Stimulated activated CD8-positive, alpha-beta memory T cell treated with anti-CD3 and anti-CD28 coated beads, Interleukin-4, amount 100 ng/mL, for 24 hours (primary cell): Measurements from ENCODE around the gene KIF2C.
"Not testable (repeated sequence)": the region's sequence is repeated elsewhere in the genome, so short reads cannot be mapped to it uniquely, and the experiment has no call there.

Experiments
- DNase-seq: peaks from one replicate; pipeline ENCODE4 v3.0.0-alpha.2; 2020; ENCODE audit warnings: low read depth

Gene KIF2C

DNA sequence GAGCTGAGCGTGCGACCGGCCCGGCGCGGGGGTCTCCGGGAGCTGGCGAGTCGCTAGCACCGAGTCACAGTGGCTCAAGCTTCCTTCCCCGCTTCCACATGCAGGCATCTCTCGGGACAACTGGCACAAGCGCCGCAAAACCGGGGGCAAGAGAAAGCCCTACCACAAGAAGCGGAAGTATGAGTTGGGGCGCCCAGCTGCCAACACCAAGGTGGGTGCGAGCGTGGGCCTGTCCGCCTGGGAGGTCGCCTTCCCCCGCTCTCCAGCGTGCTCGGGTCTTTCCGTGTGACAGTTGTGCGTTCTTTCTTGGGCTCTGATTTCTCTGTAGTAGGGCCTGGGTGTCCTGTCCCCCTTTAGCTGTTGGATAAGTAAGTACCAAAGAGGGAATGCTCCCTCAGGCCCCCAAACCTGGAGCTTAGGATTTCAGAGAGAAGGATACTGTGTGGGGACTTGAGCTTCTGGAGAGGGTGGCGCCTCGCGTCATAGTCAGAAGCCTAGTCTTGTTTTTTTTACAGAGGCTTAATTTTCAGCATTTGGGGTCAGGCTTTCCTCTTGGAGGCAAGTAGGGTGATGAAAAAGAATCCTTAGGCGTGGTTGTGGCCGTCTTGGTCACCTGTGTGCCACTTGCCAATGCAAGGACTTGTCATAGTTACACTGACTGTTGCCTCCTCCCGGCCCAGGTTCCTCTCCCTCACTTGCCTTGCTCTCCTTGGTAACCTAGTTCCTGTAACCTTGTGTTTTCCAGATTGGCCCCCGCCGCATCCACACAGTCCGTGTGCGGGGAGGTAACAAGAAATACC, 36.5 kb downstream of the KIF2C start:
- DNase-seq, result peak; percentile 33

DNA sequence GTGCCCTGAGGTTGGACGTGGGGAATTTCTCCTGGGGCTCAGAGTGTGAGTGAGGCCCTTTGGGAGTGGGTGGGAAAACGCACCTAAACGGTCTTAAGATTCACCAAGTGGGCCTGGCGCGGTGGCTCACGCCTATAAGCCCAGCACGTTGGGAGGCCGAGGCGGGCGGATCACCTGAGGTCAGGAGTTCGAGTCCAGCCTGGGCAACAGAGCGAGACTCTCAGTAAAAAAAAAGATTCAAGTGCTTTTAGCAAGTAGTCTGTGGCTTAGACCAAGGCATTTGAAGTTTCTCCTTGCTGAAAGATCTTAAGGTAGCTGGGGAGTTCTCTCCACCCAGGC, 37.1 kb downstream of the KIF2C start:
- DNase-seq, result no peak

DNA sequence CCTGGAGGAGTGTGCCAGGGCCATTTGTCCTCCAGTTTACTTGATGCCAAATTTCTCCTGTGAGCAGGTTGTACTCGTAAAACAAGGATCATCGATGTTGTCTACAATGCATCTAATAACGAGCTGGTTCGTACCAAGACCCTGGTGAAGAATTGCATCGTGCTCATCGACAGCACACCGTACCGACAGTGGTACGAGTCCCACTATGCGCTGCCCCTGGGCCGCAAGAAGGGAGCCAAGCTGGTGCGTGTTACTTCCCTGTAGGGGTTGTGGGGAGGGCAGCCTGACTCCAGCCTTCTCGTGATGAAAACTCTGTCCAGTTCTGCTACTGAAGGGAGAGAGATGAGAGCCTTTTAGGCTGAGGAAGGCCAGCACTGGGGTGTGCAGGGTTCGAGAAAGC, 37.9 kb downstream of the KIF2C start:
- no peak for DNase-seq

DNA sequence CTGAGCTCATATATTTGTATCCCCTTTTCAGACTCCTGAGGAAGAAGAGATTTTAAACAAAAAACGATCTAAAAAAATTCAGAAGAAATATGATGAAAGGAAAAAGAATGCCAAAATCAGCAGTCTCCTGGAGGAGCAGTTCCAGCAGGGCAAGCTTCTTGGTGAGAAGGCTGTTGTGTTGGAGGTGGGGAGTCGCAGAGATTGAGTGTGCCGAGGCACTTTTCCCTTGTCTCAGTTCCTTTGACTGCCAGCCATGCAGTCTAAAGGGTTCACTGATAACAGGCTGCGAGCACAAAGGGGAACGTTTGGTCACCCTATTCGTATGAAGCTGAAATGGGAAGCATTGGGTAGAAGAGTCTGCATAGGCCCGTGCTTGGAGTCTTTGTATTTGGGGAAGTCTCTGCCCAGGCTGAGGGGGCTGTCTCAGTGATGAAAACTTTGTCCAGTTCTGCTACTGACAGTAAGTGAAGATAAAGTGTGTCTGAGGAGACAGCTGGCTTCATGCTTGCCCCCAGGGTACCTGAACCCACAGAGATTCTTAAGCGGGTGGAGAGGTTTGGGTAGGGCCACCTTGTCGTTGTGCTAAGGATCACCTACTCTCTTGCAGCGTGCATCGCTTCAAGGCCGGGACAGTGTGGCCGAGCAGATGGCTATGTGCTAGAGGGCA, 38.5 kb downstream of the KIF2C start:
- DNase-seq, result no peak

DNA sequence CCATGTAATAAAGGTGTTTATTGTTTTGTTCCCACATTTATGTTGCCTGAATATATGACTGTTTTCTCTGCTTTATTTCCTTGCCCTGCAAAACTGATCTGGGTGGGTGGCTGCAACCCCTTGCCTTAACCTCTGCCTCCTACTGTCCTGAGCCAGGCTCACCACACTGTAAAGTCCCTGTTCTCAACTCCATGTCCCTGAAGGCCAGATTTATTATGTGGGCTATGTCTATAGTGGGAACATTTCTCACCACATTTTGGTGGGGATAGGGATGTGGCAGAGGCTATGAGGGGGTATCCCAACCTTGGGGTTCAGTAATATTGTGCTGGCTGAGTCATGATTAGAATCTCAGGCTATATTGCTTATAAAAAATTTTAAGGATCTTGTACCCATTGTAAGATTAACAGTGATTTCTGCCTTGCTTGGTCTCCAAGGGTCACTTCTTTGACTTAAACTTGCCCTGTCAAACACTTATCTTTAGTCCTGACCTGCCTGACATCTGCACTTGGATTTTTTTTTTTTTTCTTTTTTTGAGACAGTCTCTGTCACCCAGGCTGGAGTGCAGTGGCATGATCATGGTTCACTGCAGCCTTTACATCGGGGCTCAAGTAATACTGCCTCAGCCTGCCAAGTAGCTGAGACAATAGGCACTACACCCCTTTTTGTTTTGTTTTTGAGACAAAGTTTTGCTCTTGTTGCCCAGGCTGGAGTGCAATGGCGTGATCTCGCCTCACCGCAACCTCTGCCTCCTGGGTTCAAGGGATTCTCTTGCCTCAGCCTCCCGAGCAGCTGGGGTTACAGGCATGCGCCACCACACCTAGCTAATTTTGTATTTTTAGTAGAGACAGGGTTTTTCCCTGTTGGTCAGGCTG, 39.3 kb downstream of the KIF2C start:
- DNase-seq, result no peak

DNA sequence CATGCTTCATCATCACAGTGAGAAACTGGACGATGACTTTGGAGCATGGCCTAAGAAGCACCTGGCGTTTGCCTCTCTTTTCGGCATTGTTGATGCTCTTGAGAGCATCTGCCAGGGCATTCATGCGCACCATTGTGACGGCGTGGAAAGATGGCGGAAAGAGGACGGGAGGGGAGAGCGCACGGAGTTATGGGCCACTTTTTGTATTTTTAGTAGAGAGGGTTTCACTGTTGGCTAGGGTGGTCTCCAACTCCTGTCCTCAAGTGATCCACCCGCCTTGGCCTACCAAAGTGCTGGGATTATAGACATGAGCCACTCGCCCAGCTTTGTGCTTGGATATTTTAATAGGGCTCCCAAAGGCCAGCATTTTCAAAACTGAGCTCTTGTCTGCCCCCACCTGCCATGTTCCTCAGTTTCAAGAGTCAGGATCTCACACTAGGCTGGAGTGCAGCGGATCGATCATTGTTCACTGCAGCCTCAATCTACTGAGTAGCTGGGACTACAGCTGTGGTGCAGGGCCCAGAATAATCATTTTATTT, 41.0 kb downstream of the KIF2C start:
- no peak for DNase-seq

DNA sequence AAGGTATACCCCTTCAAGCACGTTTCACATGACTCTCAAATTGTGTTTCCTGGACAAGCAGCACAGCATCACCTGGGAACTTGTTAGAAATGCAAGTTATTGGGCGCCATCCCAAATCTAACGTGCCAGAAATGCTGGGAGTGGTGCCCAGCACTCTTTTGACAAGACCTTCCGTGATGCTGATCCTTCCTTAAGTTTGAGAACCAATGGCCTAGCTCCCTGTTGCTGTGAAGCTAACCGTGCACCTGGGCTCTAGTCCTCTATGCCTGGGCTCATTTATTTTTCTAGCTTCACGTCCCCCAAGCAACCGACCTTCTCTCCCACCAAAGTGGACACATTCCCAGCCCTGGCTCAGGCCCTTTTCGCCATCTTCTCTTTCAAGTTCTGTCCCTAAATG, 44.1 kb downstream of the KIF2C start:
- no peak for DNase-seq

DNA sequence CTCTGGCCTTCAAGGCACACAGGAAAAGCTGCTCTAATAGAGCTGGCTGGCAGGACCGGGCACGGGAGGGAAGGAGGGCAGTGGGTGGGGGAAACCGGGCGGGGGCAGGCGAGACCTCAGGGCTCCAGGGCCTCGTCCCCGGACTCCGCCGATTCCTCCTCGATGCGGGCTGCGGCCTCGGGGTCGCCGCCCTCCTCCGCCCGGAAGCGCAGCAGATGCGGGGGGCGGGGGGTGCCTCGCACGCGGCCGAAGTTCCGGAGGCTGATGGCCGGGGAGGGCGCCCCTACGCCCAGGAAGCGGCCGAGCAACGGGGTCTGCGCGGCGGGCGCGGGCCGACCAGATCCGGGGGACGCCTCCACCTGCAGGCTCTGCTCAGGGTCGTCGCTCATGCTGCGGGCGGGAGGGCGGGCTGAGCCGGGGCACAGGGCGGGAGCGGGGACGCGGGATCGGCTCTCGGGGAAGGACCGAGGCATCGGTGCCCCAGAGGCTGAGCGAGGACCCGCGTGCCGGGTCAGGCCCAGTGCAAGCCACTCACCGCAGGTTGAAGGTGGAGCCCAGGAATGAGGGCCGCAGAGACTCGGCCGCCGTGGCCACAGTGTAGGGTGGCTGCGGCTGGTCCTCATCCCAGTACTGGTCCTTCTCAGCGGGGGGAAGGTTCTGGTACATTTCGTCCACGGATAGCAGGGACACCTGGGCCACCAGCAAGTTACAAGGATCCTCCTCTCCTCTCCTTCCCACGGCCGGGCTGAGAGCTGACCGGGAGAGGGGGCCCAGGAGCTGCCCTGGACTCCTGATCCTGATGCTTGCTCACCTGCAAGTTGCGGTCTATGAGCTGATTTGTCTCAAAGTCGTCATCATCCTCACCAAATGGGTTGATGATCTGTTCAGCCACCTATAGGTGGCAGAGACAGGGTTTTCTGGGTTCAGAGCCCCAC, 44.7 kb downstream of the KIF2C start:
- DNase-seq, result no peak

DNA sequence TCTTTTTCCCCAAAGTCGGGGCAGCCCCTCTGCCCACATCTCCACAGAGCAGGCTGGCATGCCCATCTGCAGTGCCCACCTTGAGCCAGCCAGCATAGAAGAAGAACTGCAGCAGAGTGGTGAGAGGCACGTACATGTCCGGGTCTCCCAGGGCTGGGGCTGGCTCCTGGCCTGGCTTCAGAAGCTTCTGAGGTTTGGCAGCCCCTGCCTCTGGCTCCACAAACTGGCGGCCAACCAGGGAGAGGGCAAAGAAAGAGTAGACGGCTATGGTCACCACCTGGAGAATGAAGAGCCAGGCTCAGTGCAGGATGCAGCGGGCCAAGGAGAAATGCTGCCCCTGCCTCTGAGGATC, 45.4 kb downstream of the KIF2C start:
- DNase-seq, result no peak

DNA sequence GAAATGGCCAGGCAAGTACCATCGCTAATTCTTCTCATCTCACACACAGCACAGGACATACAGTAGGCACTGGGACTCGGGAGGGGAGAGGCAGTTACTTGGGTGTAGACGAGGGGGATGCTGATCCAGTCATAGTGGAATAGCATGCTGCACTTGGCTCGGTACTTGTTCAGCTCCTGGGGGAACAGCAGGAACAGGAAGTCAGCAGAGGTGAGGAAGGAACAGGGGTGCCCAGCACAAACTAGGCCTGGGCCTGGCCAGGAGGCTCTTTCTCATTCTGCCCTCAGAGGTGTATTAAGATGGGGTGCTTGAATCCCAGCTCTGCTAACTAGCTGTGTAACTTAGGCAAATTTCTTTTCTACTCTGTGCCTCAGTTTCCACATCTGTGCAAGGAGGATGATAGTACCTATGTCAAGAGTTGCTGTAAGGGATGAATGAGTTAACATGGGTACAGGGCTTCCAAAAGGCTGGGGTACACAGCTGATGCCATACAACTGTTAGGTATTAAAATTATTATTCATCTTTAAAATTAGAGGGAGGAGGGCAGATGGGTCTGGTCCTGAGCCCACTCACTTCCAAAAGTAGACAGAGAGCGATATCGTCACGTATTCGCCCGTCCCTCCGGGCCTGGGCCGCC, 46.0 kb downstream of the KIF2C start:
- DNase-seq, result no peak

DNA sequence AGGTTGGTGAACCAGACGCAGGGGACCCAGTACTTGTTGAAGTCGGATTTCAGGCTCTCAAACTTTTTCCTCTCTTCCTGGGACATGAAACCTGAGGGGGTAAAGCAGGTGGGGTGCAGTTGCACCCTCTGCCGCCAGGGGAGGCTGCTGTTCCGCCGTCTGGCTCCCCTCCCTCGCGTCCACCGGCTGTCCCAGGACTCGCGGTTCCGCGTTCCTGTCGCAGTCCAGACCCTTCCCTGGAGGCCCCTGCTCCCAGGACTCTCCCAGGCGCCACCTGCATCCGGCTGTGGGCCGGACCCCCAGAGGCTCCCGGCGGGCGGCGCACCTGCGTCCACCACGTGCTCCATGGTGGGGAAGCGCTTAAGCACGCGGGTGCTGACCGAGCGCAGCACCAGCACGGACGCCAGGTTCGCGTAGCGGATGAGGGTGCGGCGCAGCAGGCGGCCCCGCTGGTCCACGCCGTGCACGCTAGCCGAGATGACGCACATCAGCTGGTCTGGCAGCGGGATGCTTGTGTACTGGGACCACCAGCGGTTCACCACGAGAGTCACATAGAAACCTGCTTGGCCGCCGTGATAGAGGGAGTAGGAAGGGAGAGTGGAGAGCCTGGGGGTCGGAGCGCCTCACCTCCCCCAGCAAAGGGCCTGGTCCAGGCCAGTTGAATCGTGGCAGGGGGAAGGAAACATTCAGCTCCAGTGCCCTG, 46.7 kb downstream of the KIF2C start:
- DNase-seq, result peak; percentile 57

DNA sequence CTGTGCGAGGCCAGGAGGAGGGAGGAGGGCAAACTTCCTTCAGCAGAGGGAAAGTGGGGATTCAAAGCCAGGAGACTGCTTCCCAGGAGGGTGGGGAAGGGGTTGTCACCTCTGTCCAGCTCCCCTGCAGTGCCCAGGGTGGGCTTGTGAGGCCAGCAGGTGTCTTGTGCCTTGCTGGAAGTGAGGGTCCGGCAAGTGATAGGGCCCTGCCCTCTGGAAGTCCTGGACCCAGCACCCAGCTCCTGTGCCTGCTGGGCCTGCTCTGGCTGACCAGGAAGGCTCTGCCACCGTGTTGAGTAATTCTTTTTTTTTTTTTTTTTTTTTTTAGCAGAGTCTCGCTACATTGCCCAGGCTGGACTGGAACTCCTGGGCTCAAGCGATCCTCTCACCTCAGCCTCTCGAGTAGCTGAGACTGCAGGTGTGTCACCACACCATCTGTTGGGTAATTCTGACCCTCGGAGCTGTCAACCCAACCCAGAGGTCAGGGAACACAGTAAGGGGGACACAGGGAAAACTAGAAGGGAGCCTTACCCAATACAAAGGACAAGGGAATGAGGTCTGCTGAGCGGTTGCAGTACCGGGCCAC, 47.3 kb downstream of the KIF2C start:
- DNase-seq, result no peak

DNA sequence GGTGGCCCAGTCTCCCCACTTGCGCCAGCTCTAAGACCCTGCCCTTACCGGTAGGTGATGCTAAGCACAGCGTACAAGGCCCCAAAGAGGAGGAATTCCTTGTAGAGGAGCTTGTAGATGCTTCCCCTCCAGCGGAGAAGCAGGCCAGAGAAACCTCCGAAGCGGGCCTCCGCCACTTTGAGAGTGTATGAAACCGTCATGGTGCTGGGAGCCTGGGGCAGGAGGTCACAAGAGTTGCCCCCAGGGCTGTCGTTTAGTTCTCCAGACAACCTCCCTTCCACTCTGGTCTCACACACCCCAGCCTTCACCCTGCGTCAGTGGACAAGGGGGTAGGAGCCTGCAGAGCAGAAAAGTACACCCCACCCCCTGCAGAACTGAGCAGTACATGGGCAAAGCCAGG, 47.9 kb downstream of the KIF2C start:
- no peak for DNase-seq

DNA sequence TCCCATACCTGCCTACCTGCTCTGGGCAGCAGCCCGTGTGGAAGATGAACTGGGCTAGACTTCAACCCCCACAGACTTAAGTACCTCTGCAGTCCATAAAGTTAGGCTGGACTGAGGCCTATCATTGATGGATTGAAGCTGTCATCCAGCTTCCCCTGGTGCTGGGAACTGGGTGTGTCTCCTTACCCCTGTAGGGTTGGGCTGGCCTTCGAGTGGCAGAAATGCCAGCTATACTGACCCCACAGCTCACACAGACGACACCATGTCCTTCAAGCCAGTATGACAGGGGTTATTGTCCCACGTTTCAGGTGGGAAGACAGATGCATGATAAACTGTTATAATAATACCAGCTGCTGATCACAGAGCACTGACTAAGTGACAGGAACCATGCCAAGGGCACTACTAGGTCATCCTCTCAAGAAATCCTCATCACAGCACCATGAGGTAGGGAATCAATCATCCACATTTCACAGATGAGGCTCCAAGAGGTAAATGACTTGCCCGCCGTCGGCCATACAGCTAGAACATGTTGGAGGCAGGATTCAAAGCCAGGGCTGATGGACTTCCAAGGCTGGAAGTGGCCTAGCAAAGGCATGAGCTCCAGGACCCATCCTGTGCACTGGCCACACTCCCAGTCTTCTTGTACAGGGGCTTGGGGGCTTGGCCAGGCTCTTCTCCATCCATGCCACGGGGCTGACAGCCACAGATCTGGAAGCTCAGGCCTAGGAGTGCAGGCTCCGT, 48.7 kb downstream of the KIF2C start, which contains the start of gene BEST4:
Gene BEST4, minus strand, starts transcription at position 51 of the 741 bp plus-strand sequence. CDS start 465 bp downstream, outside the sequence.
- DNase-seq, result no peak

DNA sequence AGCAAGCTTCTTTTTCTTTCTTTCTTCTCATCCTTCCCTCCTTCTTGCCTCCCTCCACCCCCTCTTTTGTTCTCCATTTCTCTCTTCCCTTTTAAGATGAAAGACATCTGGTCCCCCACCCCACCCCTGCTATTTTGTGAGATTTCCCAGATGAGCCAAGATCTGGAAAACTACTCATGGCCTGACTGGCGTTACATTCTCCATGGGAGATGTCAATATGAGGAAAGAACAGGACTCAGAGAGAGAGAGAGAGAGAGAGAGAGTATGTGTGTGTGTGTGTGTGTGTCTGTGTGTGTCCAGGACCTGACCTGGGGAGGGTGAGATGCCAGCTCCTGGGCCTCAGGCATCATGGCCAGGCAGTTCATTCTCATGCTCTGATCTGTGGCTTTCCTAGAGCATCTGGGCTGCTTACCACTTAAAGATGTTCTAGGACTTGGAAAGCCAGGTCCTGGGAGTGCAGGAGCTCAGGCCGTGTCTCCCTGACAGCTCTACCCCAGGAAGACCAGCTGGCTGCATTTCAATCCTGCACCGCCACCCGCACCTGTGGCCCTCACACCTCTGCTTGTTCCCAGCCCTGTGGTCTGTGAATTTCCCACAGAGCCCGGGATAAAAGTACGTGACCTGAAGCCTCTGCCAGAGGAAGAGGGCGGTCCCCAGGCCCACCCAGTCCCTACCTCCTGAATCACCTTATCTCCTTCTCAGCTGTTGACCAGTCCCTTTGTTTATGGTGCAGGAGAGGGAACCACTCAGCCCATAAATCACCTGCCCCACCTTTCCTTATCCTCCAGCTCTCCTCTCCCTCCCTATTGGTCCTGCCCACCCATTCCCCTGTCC, 51.5 kb downstream of the KIF2C start:
- no peak for DNase-seq

DNA sequence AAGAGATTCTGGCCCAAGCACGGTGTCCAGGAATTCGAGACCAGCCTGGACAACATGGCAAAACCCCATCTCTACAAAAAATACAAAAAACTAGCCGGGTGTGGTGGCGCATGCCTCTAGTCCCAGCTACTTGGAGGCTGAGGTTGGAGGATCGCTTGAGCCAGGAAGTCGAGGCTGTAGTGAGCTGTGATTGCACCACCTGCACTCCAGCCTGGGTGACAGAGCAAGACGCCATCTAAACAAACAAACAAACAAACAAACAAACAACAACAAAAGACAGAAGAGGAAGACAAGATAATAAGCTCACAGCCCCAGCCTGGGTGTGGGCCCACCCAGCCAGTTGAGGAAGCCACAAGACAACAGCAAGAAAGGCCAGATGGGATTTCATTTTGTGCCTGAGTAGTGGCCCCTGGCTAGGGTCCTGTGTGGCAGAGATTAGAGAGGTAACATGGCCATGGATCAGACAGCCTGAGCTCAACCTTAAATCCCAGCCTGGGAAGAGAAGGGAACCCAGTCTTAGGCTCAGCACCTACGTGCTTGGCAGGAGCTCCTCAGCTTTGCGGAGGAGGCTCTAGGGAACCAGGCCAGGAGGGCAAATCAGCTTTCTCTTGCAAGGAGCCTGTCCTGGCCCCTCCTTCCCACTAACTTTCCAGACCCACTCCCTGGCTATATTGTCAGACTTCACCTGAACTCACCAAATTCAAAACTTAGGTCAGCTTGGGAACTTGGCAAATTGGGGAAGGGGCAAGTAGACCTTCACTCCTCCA, 53.3 kb downstream of the KIF2C start:
- no peak for DNase-seq

DNA sequence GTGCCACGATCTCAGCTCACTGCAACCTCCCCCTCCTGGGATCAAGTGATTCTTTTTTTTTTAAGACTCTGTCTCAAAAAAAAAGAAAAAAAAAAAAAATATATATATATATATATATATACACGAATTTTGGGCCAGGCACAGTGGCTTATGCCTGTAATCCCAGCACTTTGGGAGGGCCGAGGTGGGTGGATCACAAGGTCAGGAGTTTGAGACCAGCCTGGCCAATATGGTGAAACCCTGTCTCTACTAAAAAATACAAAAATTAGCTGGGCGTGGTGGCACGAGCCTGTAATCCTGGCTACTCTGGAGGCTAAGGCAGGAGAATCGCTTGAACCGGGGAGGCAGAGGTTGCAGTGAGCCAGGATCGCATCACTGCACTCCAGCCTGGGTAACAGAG, 58.2 kb downstream of the KIF2C start:
- not testable (repeated sequence) for DNase-seq
